ENCODE measurements around the gene DYRK2.

The DYRK2 gene

DNA sequence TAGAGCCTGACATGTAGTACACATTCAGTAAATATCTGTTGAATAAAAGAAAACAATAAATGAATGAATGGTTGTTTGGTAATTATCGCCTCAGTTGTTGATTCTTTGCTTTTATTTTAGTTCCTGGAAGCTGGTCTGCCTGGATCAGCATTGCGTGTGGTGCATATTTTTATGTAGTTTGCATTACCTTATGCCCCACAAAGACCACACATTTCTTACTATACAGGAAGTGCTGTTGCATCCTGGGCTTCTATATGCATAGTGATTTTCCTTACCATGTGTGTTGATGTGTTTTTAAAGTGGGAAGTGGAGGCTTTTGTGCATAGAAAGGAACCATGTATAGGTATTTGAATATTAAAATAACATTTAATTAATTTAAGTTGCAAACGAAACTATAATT lies 43.6 kb downstream of the DYRK2 start:
- Histone ChIP-seq H3K36me3 (no peaks in the 10 kb centered on the region), H3K27me3 (peaks cover 12% of the 10 kb centered on the region), H3K9me3 (no peaks in the 10 kb centered on the region), H3K4me1 (ENCODE audit: control insufficient read depth in 1 of 2, insufficient read depth in 1 of 2, low read depth in 1 of 2, low read length in 1 of 2) (no peaks in the 10 kb centered on the region), H3K4me3 (ENCODE audit: low read depth in 1 of 2, low read length in 1 of 2) (no peak overlapping the region), H3K27ac (no peak overlapping the region)
- TF ChIP-seq, protein P1, sequence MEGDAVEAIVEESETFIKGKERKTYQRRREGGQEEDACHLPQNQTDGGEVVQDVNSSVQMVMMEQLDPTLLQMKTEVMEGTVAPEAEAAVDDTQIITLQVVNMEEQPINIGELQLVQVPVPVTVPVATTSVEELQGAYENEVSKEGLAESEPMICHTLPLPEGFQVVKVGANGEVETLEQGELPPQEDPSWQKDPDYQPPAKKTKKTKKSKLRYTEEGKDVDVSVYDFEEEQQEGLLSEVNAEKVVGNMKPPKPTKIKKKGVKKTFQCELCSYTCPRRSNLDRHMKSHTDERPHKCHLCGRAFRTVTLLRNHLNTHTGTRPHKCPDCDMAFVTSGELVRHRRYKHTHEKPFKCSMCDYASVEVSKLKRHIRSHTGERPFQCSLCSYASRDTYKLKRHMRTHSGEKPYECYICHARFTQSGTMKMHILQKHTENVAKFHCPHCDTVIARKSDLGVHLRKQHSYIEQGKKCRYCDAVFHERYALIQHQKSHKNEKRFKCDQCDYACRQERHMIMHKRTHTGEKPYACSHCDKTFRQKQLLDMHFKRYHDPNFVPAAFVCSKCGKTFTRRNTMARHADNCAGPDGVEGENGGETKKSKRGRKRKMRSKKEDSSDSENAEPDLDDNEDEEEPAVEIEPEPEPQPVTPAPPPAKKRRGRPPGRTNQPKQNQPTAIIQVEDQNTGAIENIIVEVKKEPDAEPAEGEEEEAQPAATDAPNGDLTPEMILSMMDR (IDR thresholded peaks at IDR 0.05): no peak

DNA sequence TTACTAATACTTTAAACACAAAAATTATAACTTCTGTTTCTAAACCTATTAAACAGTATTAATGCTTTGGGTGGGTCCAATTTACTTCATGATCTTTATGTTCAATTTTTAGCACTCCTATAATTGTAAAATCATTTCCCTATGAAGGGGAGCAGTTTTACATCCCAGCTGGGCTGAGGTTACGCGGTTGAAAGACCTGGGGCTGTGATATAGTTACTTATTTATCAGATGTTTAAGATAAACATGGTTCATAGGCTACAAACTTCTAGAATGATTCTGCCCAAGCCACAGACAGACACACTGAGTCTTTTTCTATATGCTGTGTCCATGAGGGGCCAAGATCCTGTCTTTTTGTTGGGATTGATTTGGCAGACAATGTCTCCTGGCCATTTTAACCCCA lies 44.4 kb downstream of the DYRK2 start:
- Histone ChIP-seq H3K9me3 (no peaks in the 10 kb centered on the region), H3K4me3 (ENCODE audit: low read depth in 1 of 2, low read length in 1 of 2) (no peak overlapping the region), H3K4me1 (ENCODE audit: control insufficient read depth in 1 of 2, insufficient read depth in 1 of 2, low read depth in 1 of 2, low read length in 1 of 2) (no peaks in the 10 kb centered on the region), H3K36me3 (no peaks in the 10 kb centered on the region), H3K27ac (no peak overlapping the region), H3K27me3 (peaks cover 14% of the 10 kb centered on the region)
- TF ChIP-seq, protein P1 (IDR thresholded peaks at IDR 0.05): no peak

DNA sequence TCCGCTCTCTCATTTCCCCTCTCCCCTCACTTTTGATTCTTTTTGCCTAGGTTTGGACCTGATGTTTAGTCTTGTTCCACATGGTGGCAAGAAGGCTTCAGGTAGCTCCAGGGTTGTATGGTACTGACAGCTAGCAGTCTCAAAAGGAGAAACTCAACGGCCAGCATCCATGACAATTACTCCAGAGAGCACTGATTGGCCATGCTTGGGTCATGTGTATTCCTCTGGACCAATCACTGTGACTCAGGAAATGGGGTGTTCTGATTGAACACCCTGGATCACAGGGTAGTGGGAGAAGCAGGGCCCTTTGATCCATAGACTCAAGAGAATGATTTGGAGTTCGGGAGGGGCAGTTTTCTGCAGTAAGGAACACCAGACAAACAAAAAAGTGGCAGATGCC lies 45.3 kb downstream of the DYRK2 start:
- Histone ChIP-seq H3K27ac (no peak overlapping the region), H3K27me3 (peaks cover 23% of the 10 kb centered on the region), H3K4me3 (ENCODE audit: low read depth in 1 of 2, low read length in 1 of 2) (no peak overlapping the region), H3K4me1 (ENCODE audit: control insufficient read depth in 1 of 2, insufficient read depth in 1 of 2, low read depth in 1 of 2, low read length in 1 of 2) (no peaks in the 10 kb centered on the region), H3K9me3 (no peaks in the 10 kb centered on the region), H3K36me3 (no peaks in the 10 kb centered on the region)
- TF ChIP-seq, protein P1 (IDR thresholded peaks at IDR 0.05): no peak

DNA sequence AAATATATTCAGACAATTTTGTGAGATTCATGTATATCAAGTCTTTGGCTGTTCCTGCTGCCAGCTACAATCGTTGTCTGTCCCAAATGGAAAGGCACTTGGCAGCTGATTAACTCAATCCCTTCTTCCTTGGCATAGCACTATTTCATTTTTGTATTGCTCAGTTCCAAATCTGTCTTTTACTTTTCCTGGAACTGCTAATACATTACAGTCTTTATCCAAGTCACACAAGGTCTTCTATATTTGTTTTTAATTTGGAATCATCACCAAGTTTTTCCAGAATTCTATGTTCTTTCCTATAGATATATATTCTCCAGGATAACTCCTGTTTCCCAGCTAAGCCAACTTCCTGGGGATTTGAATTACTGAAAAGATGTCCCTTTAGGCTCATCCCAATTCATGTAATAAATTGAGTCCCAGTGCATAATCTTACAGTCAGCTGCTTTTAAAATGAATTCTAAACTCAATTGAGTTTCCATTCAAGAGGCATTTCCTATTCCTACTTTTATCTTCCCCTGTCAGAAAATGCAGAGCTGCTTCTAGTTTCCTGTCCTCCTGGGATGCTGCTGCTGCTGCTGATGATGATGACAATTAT lies 45.9 kb downstream of the DYRK2 start:
- TF ChIP-seq, protein P1 (IDR thresholded peaks at IDR 0.05): no peak
- Histone ChIP-seq H3K36me3 (no peaks in the 10 kb centered on the region), H3K4me3 (ENCODE audit: low read depth in 1 of 2, low read length in 1 of 2) (no peak overlapping the region), H3K9me3 (no peaks in the 10 kb centered on the region), H3K27me3 (peaks cover 28% of the 10 kb centered on the region), H3K27ac (no peak overlapping the region), H3K4me1 (ENCODE audit: control insufficient read depth in 1 of 2, insufficient read depth in 1 of 2, low read depth in 1 of 2, low read length in 1 of 2) (no peaks in the 10 kb centered on the region)

DNA sequence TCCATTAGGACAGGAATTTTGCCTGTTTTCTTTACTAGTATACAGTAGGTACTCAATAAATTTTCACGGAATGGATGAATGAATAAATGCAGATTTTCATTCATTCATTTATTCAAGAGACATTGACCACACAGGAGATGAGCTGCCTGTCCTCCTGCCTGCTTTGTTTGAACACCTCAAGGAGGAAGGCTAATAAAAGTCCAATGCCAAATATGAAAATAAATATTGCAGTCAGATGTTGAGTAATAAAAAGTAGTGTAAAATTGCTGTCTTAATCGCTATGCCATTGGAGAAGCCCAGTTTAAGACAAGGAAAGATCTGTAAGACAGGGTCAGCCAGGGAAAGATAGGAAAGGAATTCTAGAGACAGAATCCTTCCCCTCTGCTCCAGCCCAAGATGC lies 47.4 kb downstream of the DYRK2 start:
- H3K4me3 ChIP-seq (ENCODE audit: low read depth in 1 of 2, low read length in 1 of 2): no peak overlapping the region
- peaks cover 28% of the 10 kb centered on the region for H3K27me3 ChIP-seq
- no peaks in the 10 kb centered on the region for H3K36me3 ChIP-seq
- H3K4me1 ChIP-seq (ENCODE audit: control insufficient read depth in 1 of 2, insufficient read depth in 1 of 2, low read depth in 1 of 2, low read length in 1 of 2): no peaks in the 10 kb centered on the region
- H3K9me3 ChIP-seq: no peaks in the 10 kb centered on the region
- TF ChIP-seq, protein P1 (IDR thresholded peaks at IDR 0.05): no peak
- no peak overlapping the region for H3K27ac ChIP-seq

DNA sequence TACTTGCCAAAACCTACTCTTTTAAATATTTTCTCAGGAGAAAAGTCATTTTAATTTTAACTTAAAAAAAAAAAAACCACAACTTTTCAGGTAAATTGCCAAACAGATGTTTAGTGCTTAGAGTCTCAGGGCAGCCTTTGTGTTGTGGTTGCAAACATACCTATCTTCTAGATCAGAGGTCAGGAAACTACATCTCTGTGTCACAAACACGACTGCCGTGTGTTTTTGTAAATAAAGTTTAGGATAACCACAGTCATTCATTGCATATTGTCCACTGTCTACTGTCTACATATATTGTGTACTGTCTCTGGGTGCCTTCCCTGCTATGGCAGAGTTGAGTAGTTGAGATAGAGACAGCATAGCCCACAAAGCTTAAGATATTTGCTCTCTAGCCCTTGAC lies 48.9 kb downstream of the DYRK2 start:
- Histone ChIP-seq H3K27ac (no peak overlapping the region), H3K9me3 (no peaks in the 10 kb centered on the region), H3K27me3 (peaks cover 25% of the 10 kb centered on the region), H3K36me3 (no peaks in the 10 kb centered on the region), H3K4me1 (ENCODE audit: control insufficient read depth in 1 of 2, insufficient read depth in 1 of 2, low read depth in 1 of 2, low read length in 1 of 2) (no peaks in the 10 kb centered on the region), H3K4me3 (ENCODE audit: low read depth in 1 of 2, low read length in 1 of 2) (no peak overlapping the region)
- TF ChIP-seq, protein P1 (IDR thresholded peaks at IDR 0.05): no peak
